Small intestine (tissue), 7 donors: Measurements from ENCODE around the gene PDE6D. TPM values are rescaled to one million over a fixed set of nuclear protein-coding genes. Genes with fewer than 3 reads are reported as not detected.

ENCODE experiments used
- DNase-seq, 2 donors: peaks; one replicate each; pipeline versions ENCODE4 v3.0.0 to v3.0.0-alpha.2; 2013
- FAIRE-seq: peaks from 2 replicates; lab custom pipeline; 2012; peaks lifted over from hg19 to GRCh38; lab: Jason Lieb, UNC
- H3K27ac ChIP-seq, 3 donors: one replicate each; pipeline ENCODE4 v1.5.1; 2013; ENCODE audit warnings: low read length in 2 of 3, mild to moderate bottlenecking in 2 of 3, control low read depth in 1 of 3, inconsistent platforms in 1 of 3, low read depth in 1 of 3, moderate library complexity in 1 of 3
- H3K27me3 ChIP-seq, 3 donors: one replicate each; pipeline ENCODE4 v1.6.1; 2013; ENCODE audit warnings: low read length in 3 of 3, inconsistent platforms in 1 of 3; ENCODE audit not compliant: control insufficient read depth in 3 of 3, insufficient read depth in 3 of 3
- H3K36me3 ChIP-seq, 3 donors: one replicate each; pipeline ENCODE4 v1.6.1; 2013; ENCODE audit warnings: low read length in 3 of 3, inconsistent platforms in 1 of 3, low read depth in 1 of 3, mild to moderate bottlenecking in 1 of 3, moderate library complexity in 1 of 3; ENCODE audit not compliant: control insufficient read depth in 3 of 3, insufficient read depth in 2 of 3
- H3K4me1 ChIP-seq, 3 donors: one replicate each; pipeline ENCODE4 v1.6.1; 2013; ENCODE audit warnings: low read length in 2 of 3, inconsistent platforms in 1 of 3, low read depth in 1 of 3, mild to moderate bottlenecking in 1 of 3, moderate library complexity in 1 of 3; ENCODE audit not compliant: control insufficient read depth in 3 of 3, insufficient read depth in 2 of 3
- H3K4me3 ChIP-seq, 3 donors: one replicate each; pipeline ENCODE4 v1.5.1; 2013; ENCODE audit warnings: low read length in 3 of 3, control low read depth in 1 of 3, inconsistent platforms in 1 of 3, low read depth in 1 of 3, mild to moderate bottlenecking in 1 of 3, moderate library complexity in 1 of 3
- H3K9me3 ChIP-seq, 2 donors: one replicate each; pipeline ENCODE4 v1.6.1; 2013; ENCODE audit warnings: low read depth in 1 of 2, low read length in 1 of 2; ENCODE audit not compliant: control insufficient read depth in 2 of 2, insufficient read depth in 1 of 2
- WGBS, 3 donors: extraction: QIAGEN DNeasy Blood & Tissue Kit; methylation state at CpG; one replicate each; pipeline ENCODE4 v1.1.7; 2013; 5-methylcytosine and 5-hydroxymethylcytosine counted together
- polyA plus RNA-seq, 4 donors: library from polyadenylated mRNA; stranded (reverse) in 3 of 4; unstranded in 1 of 4; fragments of 200-250 nt in 3 of 4; fragments of 120-200 nt in 1 of 4; gene quantifications; one replicate each; pipeline versions ENCODE4 v1.2.1 to v1.2.3, GENCODE V29; 2013
- donor health status: healthy with polysubstance abuse.
- donor health status: control.
- donor health status: control.
- donor health status: Bipolar disorder and iron deficiency.
- donor health status: healthy.

Gene PDE6D
- polyA plus RNA-seq, 4 donors, result 13.2 to 28.1 (median 25.6) TPM

GRCh38 chr2:231707927-231708772 is 72.9 kb downstream of the PDE6D start, which contains the start of gene PTMA:
Gene PTMA, plus strand, starts transcription at chr2:231708525. Its CDS starts 182 bp downstream, at chr2:231708707.
- FAIRE-seq, result no peak
- Histone ChIP-seq H3K9me3 (no peaks in the 10 kb centered on the region), H3K36me3 (peaks cover 8 to 32% (median 8%) of the 10 kb centered on the region in 3 donors), H3K4me3 (peak within 1 kb of the TSS; percentile 81 to 99 (median 95)), H3K4me1 (peaks cover 0 to 17% (median 8%) of the 10 kb centered on the region in 3 donors), H3K27ac (peak within 1 kb of the TSS; percentile 93 to 100 (median 99)), H3K27me3 (no peaks in the 10 kb centered on the region)
- DNase-seq, result peak; percentile 99 to 100
- 0 to 1% (median 1%) methylated on average over 52 to 97 of the region's 97 CpGs for WGBS, 3 donors

GRCh38 chr2:231707625-231707926 is 73.5 kb downstream of the PDE6D start:
- peak in 1 of 2 donors; percentile 84 for DNase-seq
- Histone ChIP-seq H3K36me3 (peaks cover 8 to 30% (median 8%) of the 10 kb centered on the region in 3 donors), H3K9me3 (no peaks in the 10 kb centered on the region), H3K4me3 (peak overlapping the region; percentile 26 to 61 (median 55)), H3K27ac (peak overlapping the region; percentile 93 to 100 (median 99)), H3K27me3 (no peaks in the 10 kb centered on the region), H3K4me1 (peaks cover 0 to 17% (median 8%) of the 10 kb centered on the region in 3 donors)
- WGBS, 3 donors, result 8 to 30% (median 19%) methylated on average over 27 to 30 of the region's 30 CpGs
- no peak for FAIRE-seq

- Histone ChIP-seq H3K4me3 (peak overlapping the region; percentile 61 to 84 (median 62)), H3K9me3 (no peaks in the 10 kb centered on the region), H3K36me3 (peaks cover 3 to 24% (median 5%) of the 10 kb centered on the region in 3 donors), H3K27ac (peak overlapping the region; percentile 93 to 100 (median 99)), H3K27me3 (no peaks in the 10 kb centered on the region), H3K4me1 (peaks cover 0 to 11% (median 5%) of the 10 kb centered on the region in 3 donors)
- DNase-seq (peak; percentile 98 to 99), FAIRE-seq (no peak)
- WGBS, 3 donors, result 0 to 1% (median 1%) methylated on average over 65 to 66 of the region's 66 CpGs
These were observed 74.1 kb downstream of the PDE6D start for GRCh38 chr2:231706731-231707624.

- Histone ChIP-seq H3K4me1 (peaks cover 0 to 5% (median 0%) of the 10 kb centered on the region in 3 donors), H3K27me3 (no peaks in the 10 kb centered on the region), H3K36me3 (peaks cover 0 to 5% (median 1%) of the 10 kb centered on the region in 3 donors), H3K4me3 (no peak overlapping the region), H3K27ac (no peak overlapping the region), H3K9me3 (no peaks in the 10 kb centered on the region)
- DNase-seq (no peak), FAIRE-seq (no peak)
- WGBS, 3 donors, result 94 to 99% (median 97%) methylated on average over 3 of the region's 3 CpGs
These were observed 77.1 kb downstream of the PDE6D start for GRCh38 chr2:231704017-231704416.

GRCh38 chr2:231701456-231702373 is 79.4 kb downstream of the PDE6D start:
- H3K27ac ChIP-seq, result no peak overlapping the region
- peaks cover 0 to 5% (median 1%) of the 10 kb centered on the region in 3 donors for H3K36me3 ChIP-seq
- FAIRE-seq (no peak), DNase-seq (no peak)
- 65 to 76% (median 72%) methylated on average over 22 of the region's 22 CpGs for WGBS, 3 donors
- H3K4me3 ChIP-seq, result no peak overlapping the region
- H3K9me3 ChIP-seq, result no peaks in the 10 kb centered on the region
- no peaks in the 10 kb centered on the region for H3K27me3 ChIP-seq
- peaks cover 0 to 5% (median 0%) of the 10 kb centered on the region in 3 donors for H3K4me1 ChIP-seq

GRCh38 chr2:231699006-231699405 is 82.1 kb downstream of the PDE6D start:
- no peak for FAIRE-seq
- no peak for DNase-seq

GRCh38 chr2:231696004-231696367 is 85.1 kb downstream of the PDE6D start:
- Histone ChIP-seq H3K27me3 (no peaks in the 10 kb centered on the region), H3K4me1 (no peaks in the 10 kb centered on the region), H3K9me3 (no peaks in the 10 kb centered on the region), H3K36me3 (peaks cover 0 to 1% (median 0%) of the 10 kb centered on the region in 3 donors), H3K27ac (no peak overlapping the region), H3K4me3 (no peak overlapping the region)
- DNase-seq (no peak), FAIRE-seq (no peak)
- WGBS, 3 donors, result 83 to 93% (median 90%) methylated on average over 2 of the region's 2 CpGs

More at GRCh38 chr2:231699006-231699405, 82.1 kb downstream of the PDE6D start:
- no peak overlapping the region for H3K27ac ChIP-seq
- peaks cover 0 to 2% (median 1%) of the 10 kb centered on the region in 3 donors for H3K36me3 ChIP-seq
- H3K4me3 ChIP-seq, result no peak overlapping the region
- H3K27me3 ChIP-seq, result no peaks in the 10 kb centered on the region
- 81 to 98% (median 94%) methylated on average over 9 of the region's 9 CpGs for WGBS, 3 donors
- H3K9me3 ChIP-seq, result no peaks in the 10 kb centered on the region
- no peaks in the 10 kb centered on the region for H3K4me1 ChIP-seq
